H9 (cell line): Measurements from ENCODE around the gene ZNHIT1. TPM values are rescaled to one million over a fixed set of nuclear protein-coding genes. Genes with fewer than 3 reads are reported as not detected.

Experiments
- DNase-seq: peaks from one replicate; pipeline ENCODE4 v3.0.0-alpha.2; 2017
- H2AFZ ChIP-seq: one replicate; pipeline ENCODE4 v1.6.1; 2013; ENCODE audit warnings: mild to moderate bottlenecking, low read length, control low read depth, moderate library complexity
- H2AK5ac ChIP-seq: 2 replicates; pipeline ENCODE4 v1.6.1; 2013; ENCODE audit warnings: low read length, control low read depth, mixed read lengths; ENCODE audit not compliant: insufficient read length
- H2BK120ac ChIP-seq: one replicate; pipeline ENCODE4 v1.6.1; 2013; ENCODE audit warnings: low read depth, mild to moderate bottlenecking, low read length, control low read depth, inconsistent platforms; ENCODE audit not compliant: poor library complexity, severe bottlenecking
- H2BK12ac ChIP-seq: 2 replicates; pipeline ENCODE4 v1.6.1; 2013; ENCODE audit warnings: low read length, control low read depth, mixed read lengths, low read depth; ENCODE audit not compliant: insufficient read length
- H2BK15ac ChIP-seq: 2 replicates; pipeline ENCODE4 v1.6.1; 2013; ENCODE audit warnings: low read depth, low read length, control low read depth
- H2BK20ac ChIP-seq: one replicate; pipeline ENCODE4 v1.6.1; 2013; ENCODE audit warnings: low read depth, mild to moderate bottlenecking, low read length, control low read depth, inconsistent platforms; ENCODE audit not compliant: poor library complexity, severe bottlenecking
- H2BK5ac ChIP-seq: 2 replicates; pipeline ENCODE4 v1.6.1; 2013; ENCODE audit warnings: low read length, control low read depth, mixed read lengths; ENCODE audit not compliant: insufficient read length
- H3K14ac ChIP-seq: 2 replicates; pipeline ENCODE4 v1.6.1; 2013; ENCODE audit warnings: low read length, control low read depth; ENCODE audit not compliant: insufficient read depth
- H3K18ac ChIP-seq: 2 replicates; pipeline ENCODE4 v1.6.1; 2013; ENCODE audit warnings: low read depth, mild to moderate bottlenecking, mixed read lengths, low read length, control low read depth; ENCODE audit not compliant: insufficient read length
- H3K23ac ChIP-seq: 2 replicates; pipeline ENCODE4 v1.6.1; 2013; ENCODE audit warnings: low read length, control low read depth, mixed read lengths, low read depth; ENCODE audit not compliant: insufficient read length
- H3K23me2 ChIP-seq: 2 replicates; pipeline ENCODE4 v1.6.1; 2013; ENCODE audit warnings: low read depth, mild to moderate bottlenecking, mixed read lengths, low read length, control low read depth; ENCODE audit not compliant: insufficient read length, poor library complexity, severe bottlenecking
- H3K27ac ChIP-seq: 2 replicates; pipeline ENCODE4 v1.5.1; 2013; ENCODE audit warnings: low read length, control low read depth, mixed read lengths, low read depth; ENCODE audit not compliant: insufficient read length
- H3K27me3 ChIP-seq: 2 replicates; pipeline ENCODE4 v1.6.1; 2013; ENCODE audit warnings: low read length, control low read depth, inconsistent platforms; ENCODE audit not compliant: insufficient read depth
- H3K4ac ChIP-seq: 2 replicates; pipeline ENCODE4 v1.6.1; 2013; ENCODE audit warnings: low read depth, mild to moderate bottlenecking, control low read depth, inconsistent platforms, low read length, moderate library complexity
- H3K4me1 ChIP-seq: 2 replicates; pipeline ENCODE4 v1.6.1; 2013; ENCODE audit warnings: low read length, control low read depth, inconsistent platforms; ENCODE audit not compliant: insufficient read depth
- H3K4me2 ChIP-seq: 2 replicates; pipeline ENCODE4 v1.6.1; 2013; ENCODE audit warnings: low read length, control low read depth, mixed read lengths; ENCODE audit not compliant: insufficient read length, insufficient read depth
- H3K56ac ChIP-seq: 2 replicates; pipeline ENCODE4 v1.6.1; 2013; ENCODE audit warnings: low read depth, mild to moderate bottlenecking, mixed read lengths, low read length, control low read depth; ENCODE audit not compliant: insufficient read length
- H3K79me1 ChIP-seq: 2 replicates; pipeline ENCODE4 v1.6.1; 2013; ENCODE audit warnings: low read depth, mild to moderate bottlenecking, moderate library complexity, low read length, control low read depth, inconsistent platforms; ENCODE audit not compliant: insufficient read depth, poor library complexity, severe bottlenecking
- H3K79me2 ChIP-seq: 2 replicates; pipeline ENCODE4 v1.6.1; 2013; ENCODE audit warnings: low read length, control low read depth, inconsistent platforms; ENCODE audit not compliant: insufficient read depth
- H3K9ac ChIP-seq: 2 replicates; pipeline ENCODE4 v1.6.1; 2013; ENCODE audit warnings: low read length, control low read depth, mixed read lengths; ENCODE audit not compliant: insufficient read length; ENCODE audit errors: extremely low read depth
- H3K9me3 ChIP-seq: one replicate; pipeline ENCODE4 v1.6.1; 2013; ENCODE audit warnings: low read depth, low read length, inconsistent platforms; ENCODE audit not compliant: control insufficient read depth
- H3T11ph ChIP-seq: one replicate; pipeline ENCODE4 v1.6.1; 2013; ENCODE audit warnings: mild to moderate bottlenecking, low read length, control low read depth, inconsistent platforms
- H4K20me1 ChIP-seq: one replicate; pipeline ENCODE4 v1.6.1; 2013; ENCODE audit not compliant: control insufficient read depth, insufficient read length, insufficient read depth
- H4K5ac ChIP-seq: 2 replicates; pipeline ENCODE4 v1.6.1; 2013; ENCODE audit warnings: low read depth, mild to moderate bottlenecking, mixed read lengths, low read length, control low read depth; ENCODE audit not compliant: insufficient read length
- H4K8ac ChIP-seq: replicated peaks from 2 replicates; pipeline ENCODE4 v1.6.1; 2013; ENCODE audit warnings: low read length, control low read depth, mixed read lengths, low read depth; ENCODE audit not compliant: insufficient read length
- H4K91ac ChIP-seq: 2 replicates; pipeline ENCODE4 v1.6.1; 2013; ENCODE audit warnings: low read depth, mild to moderate bottlenecking, moderate library complexity, mixed read lengths, low read length, control low read depth; ENCODE audit not compliant: insufficient read length
- H3K27ac Mint-ChIP-seq, 3 experiments: 2 replicates in 2 of 3; 3 replicates in 1 of 3; pipeline ENCODE4 v1.8.0; 2020 to 2021; ENCODE audit warnings: mixed read lengths in 3 of 3, mild to moderate bottlenecking in 1 of 3, moderate library complexity in 1 of 3
- H3K27me3 Mint-ChIP-seq: 2 replicates; pipeline ENCODE4 v1.8.0; 2021; ENCODE audit warnings: low read depth, mild to moderate bottlenecking, moderate library complexity, mixed read lengths
- H3K36me3 Mint-ChIP-seq, 3 experiments: 2 replicates in 2 of 3; 3 replicates in 1 of 3; pipeline ENCODE4 v1.8.0; 2020 to 2021; ENCODE audit warnings: low read depth in 3 of 3, mixed read lengths in 3 of 3; ENCODE audit not compliant: insufficient read depth in 1 of 3
- H3K4me1 Mint-ChIP-seq, 2 experiments: 2 replicates each; pipeline ENCODE4 v1.8.0; 2020; ENCODE audit warnings: mixed read lengths in 2 of 2
- H3K4me3 Mint-ChIP-seq, 2 experiments: 2 replicates in 1 of 2; 3 replicates in 1 of 2; pipeline ENCODE4 v1.8.0; 2020 to 2021; ENCODE audit warnings: mild to moderate bottlenecking in 2 of 2, mixed read lengths in 2 of 2, moderate library complexity in 1 of 2
- H3K9me3 Mint-ChIP-seq, 2 experiments: 2 replicates in 1 of 2; 3 replicates in 1 of 2; pipeline ENCODE4 v1.8.0; 2020; ENCODE audit warnings: mild to moderate bottlenecking in 2 of 2, mixed read lengths in 2 of 2, moderate library complexity in 1 of 2
- WGBS: extraction: QIAGEN DNeasy Blood & Tissue Kit; methylation state at CpG from one replicate; pipeline ENCODE4 v1.1.7; 2013; ENCODE audit warnings: missing lambda C conversion rate, low lambda C conversion rate, mixed read lengths; ENCODE audit not compliant: insufficient read length; ENCODE audit errors: extremely low coverage; 5-methylcytosine and 5-hydroxymethylcytosine counted together
- total RNA-seq: library from RNA; stranded (reverse); gene quantifications from 2 replicates; pipeline ENCODE4 v1.2.1, GENCODE V29; 2021
- TF ChIP-seq, protein P1 (sequence below): fragments of 200-600 bp; sonication (generic); conservative IDR thresholded peaks from 3 replicates; pipeline ENCODE4 v1.8.0; 2021; ENCODE audit warnings: antibody characterized with exemption, mild to moderate bottlenecking

Gene ZNHIT1
- total RNA-seq, 1 experiment from 2014 or later: 52.7 TPM

DNA sequence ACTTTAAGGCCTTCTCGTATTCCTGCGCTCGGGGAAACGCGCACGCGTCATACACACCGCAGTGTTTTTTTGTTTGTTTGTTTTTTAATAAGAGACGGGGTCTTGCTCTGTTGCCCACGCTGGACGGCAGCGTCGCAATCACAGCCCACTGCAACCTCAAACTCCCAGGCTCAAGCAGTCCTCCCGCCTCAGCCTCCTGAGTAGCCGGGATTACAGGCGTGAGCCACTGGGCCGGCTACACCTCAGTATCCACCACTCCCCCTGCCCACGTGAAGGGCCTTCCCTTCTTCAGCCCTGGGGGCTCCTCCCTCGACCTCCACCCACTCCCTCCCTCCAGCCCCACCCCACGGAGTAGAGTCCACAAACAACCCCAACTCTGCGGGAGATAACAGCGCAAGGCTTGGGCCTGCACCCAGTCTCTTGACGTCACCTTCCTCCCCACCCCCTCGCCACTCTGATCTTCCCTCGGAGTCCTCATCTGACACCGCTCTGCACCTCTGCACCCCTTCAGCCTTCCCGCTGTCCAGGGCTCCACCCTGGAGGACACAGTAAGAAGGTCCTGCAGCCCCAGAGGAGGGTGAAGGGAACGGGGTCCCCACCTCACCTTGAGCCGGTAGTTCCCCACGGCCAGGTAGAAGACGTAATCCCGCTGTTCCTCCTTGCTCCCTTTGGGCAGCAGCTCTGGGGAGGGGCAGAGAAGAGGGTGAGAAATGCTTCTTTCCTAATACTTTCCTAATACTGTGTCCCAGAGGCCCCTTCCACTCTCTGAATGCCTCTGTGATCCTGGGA is 22.5 kb downstream of the ZNHIT1 start:
- Histone ChIP-seq H3K9ac (no peak overlapping the region), H4K91ac (no peak overlapping the region), H4K20me1 (peaks cover 4% of the 10 kb centered on the region), H3K79me1 (no peaks in the 10 kb centered on the region), H3K27me3 (no peaks in the 10 kb centered on the region), H4K5ac (no peak overlapping the region), H2BK20ac (no peak overlapping the region), H3K4me2 (no peak overlapping the region), H3K18ac (no peak overlapping the region), H3K4ac (no peak overlapping the region), H3K23ac (no peak overlapping the region), H3K14ac (no peak overlapping the region), H3T11ph (no peak overlapping the region), H2AFZ (no peak overlapping the region), H3K56ac (no peak overlapping the region), H2BK15ac (no peak overlapping the region), H3K9me3 (no peaks in the 10 kb centered on the region), H3K23me2 (peaks cover 8% of the 10 kb centered on the region), H2BK5ac (no peak overlapping the region), H3K27ac (no peak overlapping the region), H2AK5ac (no peak overlapping the region), H4K8ac (no peak overlapping the region), H3K4me1 (no peaks in the 10 kb centered on the region), H2BK120ac (no peak overlapping the region), H2BK12ac (no peak overlapping the region), H3K79me2 (no peaks in the 10 kb centered on the region)
- H3K27me3 Mint-ChIP-seq: no peaks in the 10 kb centered on the region
- H3K36me3 Mint-ChIP-seq: peaks cover 3 to 29% (median 4%) of the 10 kb centered on the region in 3 experiments; a peak in 5 of 7 replicates
- DNase-seq: no peak
- TF ChIP-seq, protein P1, sequence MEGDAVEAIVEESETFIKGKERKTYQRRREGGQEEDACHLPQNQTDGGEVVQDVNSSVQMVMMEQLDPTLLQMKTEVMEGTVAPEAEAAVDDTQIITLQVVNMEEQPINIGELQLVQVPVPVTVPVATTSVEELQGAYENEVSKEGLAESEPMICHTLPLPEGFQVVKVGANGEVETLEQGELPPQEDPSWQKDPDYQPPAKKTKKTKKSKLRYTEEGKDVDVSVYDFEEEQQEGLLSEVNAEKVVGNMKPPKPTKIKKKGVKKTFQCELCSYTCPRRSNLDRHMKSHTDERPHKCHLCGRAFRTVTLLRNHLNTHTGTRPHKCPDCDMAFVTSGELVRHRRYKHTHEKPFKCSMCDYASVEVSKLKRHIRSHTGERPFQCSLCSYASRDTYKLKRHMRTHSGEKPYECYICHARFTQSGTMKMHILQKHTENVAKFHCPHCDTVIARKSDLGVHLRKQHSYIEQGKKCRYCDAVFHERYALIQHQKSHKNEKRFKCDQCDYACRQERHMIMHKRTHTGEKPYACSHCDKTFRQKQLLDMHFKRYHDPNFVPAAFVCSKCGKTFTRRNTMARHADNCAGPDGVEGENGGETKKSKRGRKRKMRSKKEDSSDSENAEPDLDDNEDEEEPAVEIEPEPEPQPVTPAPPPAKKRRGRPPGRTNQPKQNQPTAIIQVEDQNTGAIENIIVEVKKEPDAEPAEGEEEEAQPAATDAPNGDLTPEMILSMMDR: no peak
- H3K27ac Mint-ChIP-seq: 0 out of 7 replicates have a peak overlapping the region, but pooled peaks of 1 of the 3 experiments have one; percentile 74
- H3K4me3 Mint-ChIP-seq: no peak overlapping the region
- no CpG with 5 or more reads among the region's 32 CpGs for WGBS
- peaks cover 14 to 28% of the 10 kb centered on the region in 2 experiments for H3K4me1 Mint-ChIP-seq
- H3K9me3 Mint-ChIP-seq: no peaks in the 10 kb centered on the region
